HepG2 (cell line): ENCODE data around the gene RECK. TPM values are rescaled to one million over a fixed set of nuclear protein-coding genes. Genes with fewer than 3 reads are reported as not detected.

Experiments used
- ATAC-seq: fragments of 200-7000 bp; cut with Tn5 transposase; 3 replicates; pipeline ENCODE4 v1.9.1; 2020; ENCODE audit warnings: mild to moderate bottlenecking, moderate library complexity
- BruUV-seq: library from RNA; stranded (reverse); fragments of 400-500 nt; replicated peaks from 2 replicates; lab custom pipeline; 2021; lab: Mats Ljungman, UMichigan
- CTCF ChIA-PET: fragments of 300-600 bp; formaldehyde crosslinking; extraction: SDS; loops from one replicate; lab custom pipeline; 2021; ENCODE audit warnings: low total read pairs, inconsistent platforms, low intra/inter-chr PET ratio; lab: Yijun Ruan, JAX
- POLR2A ChIA-PET: fragments of 350-600 bp; sonication (Branson Sonifier 250); formaldehyde crosslinking; loops from one replicate; lab custom pipeline; 2020; ENCODE audit warnings: antibody characterized with exemption, inconsistent platforms; lab: Yijun Ruan, JAX
- DNase-seq: peaks from one replicate; pipeline ENCODE4 v3.0.0-alpha.2; 2015; ENCODE audit warnings: low spot score
- FAIRE-seq: peaks from 3 replicates; lab custom pipeline; 2011; peaks lifted over from hg19 to GRCh38; lab: Jason Lieb, UNC
- H2AFZ ChIP-seq: one replicate; pipeline ENCODE4 v1.6.1; 2011; ENCODE audit warnings: low read length, inconsistent platforms
- H3K27ac ChIP-seq: fragments of 300-600 bp; 3 replicates; pipeline ENCODE4 v1.8.0; 2011; ENCODE audit warnings: mixed run types, mild to moderate bottlenecking, mixed read lengths, low read length, inconsistent platforms; ENCODE audit not compliant: insufficient read depth; ENCODE audit errors: extremely low read length
- H3K27me3 ChIP-seq, 2 experiments: fragments of 200-600 bp in 1 of 2; 2 replicates in 1 of 2; 3 replicates in 1 of 2; pipeline versions ENCODE4 v1.6.0 to v1.8.0; 2011; ENCODE audit warnings: low read length in 2 of 2, mild to moderate bottlenecking in 2 of 2, moderate library complexity in 2 of 2, inconsistent platforms in 1 of 2; ENCODE audit not compliant: insufficient read depth in 2 of 2, control insufficient read depth in 1 of 2
- H3K36me3 ChIP-seq, 2 experiments: fragments of 200-600 bp in 1 of 2; replicated peaks in 1 of 2; 2 replicates in 1 of 2; 3 replicates in 1 of 2; pipeline versions ENCODE4 v1.5.1 to v1.8.0; 2011; ENCODE audit warnings: low read length in 2 of 2, inconsistent platforms in 1 of 2; ENCODE audit not compliant: insufficient read depth in 2 of 2, control insufficient read depth in 1 of 2
- H3K4me1 ChIP-seq: 2 replicates; pipeline ENCODE4 v1.5.1; 2012; ENCODE audit warnings: low read length, inconsistent platforms; ENCODE audit not compliant: insufficient read depth
- H3K4me2 ChIP-seq: 2 replicates; pipeline ENCODE4 v1.6.0; 2011; ENCODE audit warnings: low read depth, low read length, inconsistent platforms
- H3K4me3 ChIP-seq, 3 experiments: fragments of 200-600 bp in 1 of 3; sonication (generic), shearing (Covaris generic) in 1 of 3; replicated peaks in 1 of 3; 2 replicates each; pipeline ENCODE4 v1.5.1; 2011 to 2016; ENCODE audit warnings: low read length in 3 of 3, inconsistent platforms in 2 of 3, low read depth in 2 of 3, mild to moderate bottlenecking in 2 of 3, control low read depth in 1 of 3, mixed read lengths in 1 of 3; ENCODE audit not compliant: insufficient read depth in 1 of 3
- H3K79me2 ChIP-seq: one replicate; pipeline ENCODE4 v1.6.1; 2011; ENCODE audit warnings: low read length, inconsistent platforms; ENCODE audit not compliant: insufficient read depth
- H3K9ac ChIP-seq: 2 replicates; pipeline ENCODE4 v1.6.0; 2011; ENCODE audit warnings: mild to moderate bottlenecking, low read depth, low read length, inconsistent platforms; ENCODE audit not compliant: insufficient read depth
- H3K9me3 ChIP-seq: 2 replicates; pipeline ENCODE4 v1.5.1; 2012; ENCODE audit warnings: mild to moderate bottlenecking, low read length
- H4K20me1 ChIP-seq: 2 replicates; pipeline ENCODE4 v1.6.0; 2011; ENCODE audit warnings: inconsistent platforms, mild to moderate bottlenecking, low read length, moderate library complexity; ENCODE audit not compliant: insufficient read depth
- ATF3 ChIP-seq: sonication (generic); formaldehyde crosslinking; IDR thresholded peaks from 2 replicates; pipeline ENCODE4 v1.4.0; 2020; ENCODE audit warnings: missing genetic modification reagents
- ERF ChIP-seq: IDR thresholded peaks from 2 replicates; pipeline ENCODE4 v1.6.1; 2018; ENCODE audit warnings: missing biosample characterization, missing genetic modification reagents
- GMEB1 ChIP-seq: sonication (generic); formaldehyde crosslinking; IDR thresholded peaks from 2 replicates; pipeline ENCODE4 v1.5.1; 2020; ENCODE audit warnings: missing genetic modification reagents, mild to moderate bottlenecking, borderline replicate concordance
- HOXA9 ChIP-seq: sonication (generic); formaldehyde crosslinking; IDR thresholded peaks from 2 replicates; pipeline ENCODE4 v1.8.1; 2022; ENCODE audit warnings: missing genetic modification reagents, mild to moderate bottlenecking, moderate library complexity, borderline replicate concordance
- LCORL ChIP-seq, 2 experiments: fragments of 450-650 bp in 1 of 2; sonication (generic) in 1 of 2; formaldehyde crosslinking in 1 of 2; IDR thresholded peaks; 2 replicates each; pipeline versions ENCODE4 v1.5.0 to v1.6.1; 2017 to 2020; ENCODE audit warnings: antibody characterized with exemption in 1 of 2, missing genetic modification reagents in 1 of 2
- PREB ChIP-seq: sonication (generic); formaldehyde crosslinking; IDR thresholded peaks from 2 replicates; pipeline ENCODE4 v1.4.0; 2020; ENCODE audit warnings: missing genetic modification reagents
- RBM39 ChIP-seq: fragments of 200-400 bp; formaldehyde crosslinking; IDR thresholded peaks from one replicate; pipeline ENCODE4 v1.6.1; 2018; ENCODE audit warnings: antibody characterized with exemption, mild to moderate bottlenecking, low read depth, low read length; ENCODE audit not compliant: poor library complexity, severe bottlenecking
- RXRB ChIP-seq: IDR thresholded peaks from 2 replicates; pipeline ENCODE4 v1.6.1; 2016; ENCODE audit warnings: borderline replicate concordance, missing genetic modification reagents, missing compliant biosample characterization
- SP2 ChIP-seq: sonication (generic); formaldehyde crosslinking; IDR thresholded peaks from 2 replicates; pipeline ENCODE4 v1.5.1; 2020; ENCODE audit warnings: mild to moderate bottlenecking, missing genetic modification reagents
- ZFP82 ChIP-seq: sonication (generic); formaldehyde crosslinking; IDR thresholded peaks from 2 replicates; pipeline ENCODE4 v1.5.1; 2020; ENCODE audit warnings: mild to moderate bottlenecking, missing genetic modification reagents, borderline replicate concordance
- ZMAT3 ChIP-seq: sonication (generic); formaldehyde crosslinking; conservative IDR thresholded peaks from 2 replicates; pipeline ENCODE4 v1.7.0; 2021; ENCODE audit warnings: missing genetic modification reagents
- ZNF557 ChIP-seq: sonication (generic); formaldehyde crosslinking; IDR thresholded peaks from 2 replicates; pipeline ENCODE4 v1.4.0; 2020; ENCODE audit warnings: missing genetic modification reagents
- ZNF605 ChIP-seq: sonication (generic); formaldehyde crosslinking; IDR thresholded peaks from 2 replicates; pipeline ENCODE4 v1.8.0; 2022; ENCODE audit warnings: mild to moderate bottlenecking, missing genetic modification reagents
- WGBS: methylation state at CpG from one replicate; pipeline ENCODE4 v1.1.6; 2017; ENCODE audit warnings: low lambda C conversion rate; 5-methylcytosine and 5-hydroxymethylcytosine counted together
- in situ Hi-C: cut with HindIII; loops from 2 replicates; pipeline ENCODE4 v1.10.0; 2017; ENCODE audit warnings: low pct_unique_long_range_greater_than_20kb; ENCODE audit not compliant: extremely low pct_ligation_motif_present
- intact Hi-C: fragments of 100-400 bp; cut with micrococcal nuclease; formaldehyde crosslinking; loops from one replicate; pipeline ENCODE4 v1.10.0; 2022; ENCODE audit not compliant: unreplicated experiment
- polyA plus RNA-seq, 8 experiments: library from polyadenylated mRNA; depleted of rRNA in 3 of 8; stranded (reverse) in 7 of 8; unstranded in 1 of 8; fragments of >200 nt; fragmentation: Illumina TruSeq in 4 of 8; extraction: Trizol in 4 of 8; gene quantifications; 2 replicates each; pipeline versions ENCODE4 v1.2.1 to v1.2.3, GENCODE V29; 2011 to 2016; ENCODE audit warnings: low read depth in 4 of 8, missing spikeins in 1 of 8, mixed read lengths in 1 of 8; ENCODE audit not compliant: insufficient read depth in 1 of 8
- total RNA-seq, 5 experiments: library from RNA; depleted of rRNA; stranded (reverse); fragments of >200 nt; fragmentation: Illumina TruSeq; extraction: Trizol; gene quantifications; 2 replicates each; pipeline ENCODE4 v1.2.3, GENCODE V29; 2016; ENCODE audit warnings: low read depth in 1 of 5
- TF ChIP-seq, protein P1 (sequence below): sonication (generic); formaldehyde crosslinking; IDR thresholded peaks from 2 replicates; pipeline ENCODE4 v1.5.0; 2020; ENCODE audit warnings: missing genetic modification reagents

RECK gene
- total and polyA plus RNA-seq, 2 of the 13 experiments (the other 11 are each of a cell fraction or from before 2014, with no cell fraction given), result 3.1 to 4.8 TPM

DNA sequence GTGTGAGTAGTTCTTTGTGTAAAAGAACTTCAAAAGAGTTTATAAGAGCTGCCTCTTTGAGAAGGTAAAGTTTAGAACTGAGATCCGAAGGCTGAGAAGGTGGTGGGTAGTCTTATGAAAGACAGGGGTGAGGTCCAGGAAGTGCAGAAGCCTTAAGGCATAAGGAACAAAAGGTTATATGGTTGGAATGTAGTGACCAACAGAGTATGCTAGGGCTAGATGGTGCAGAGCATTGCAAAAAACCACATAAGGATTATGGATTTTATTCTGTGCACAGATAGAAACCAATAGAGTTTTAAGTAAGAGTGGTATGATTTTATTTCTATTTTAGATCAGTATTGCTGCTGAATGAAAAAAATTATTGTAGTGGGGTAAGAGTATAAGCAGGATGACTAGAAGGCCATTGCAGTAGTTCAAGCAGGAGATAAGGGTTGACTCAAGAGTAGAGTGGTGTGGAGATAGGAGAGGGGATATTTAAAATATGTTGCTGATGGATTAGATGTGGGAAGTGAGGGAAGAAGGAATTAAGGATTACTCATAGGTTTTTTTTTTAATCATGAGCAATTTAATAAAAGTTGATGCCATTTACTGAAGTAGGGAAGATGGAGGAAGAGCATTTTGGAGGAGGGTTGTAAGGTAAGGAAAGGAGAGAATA is 3.7 kb downstream of the RECK start:
- no peak for DNase-seq
- ChIA-PET CTCF (no interaction called here), POLR2A (no interaction called here)
- H2AFZ ChIP-seq, result no peak overlapping the region
- H4K20me1 ChIP-seq, result no peaks in the 10 kb centered on the region
- no peak for ATAC-seq
- no peak for FAIRE-seq
- in situ Hi-C loops (no loop called here), intact Hi-C loops (no loop called here)
- H3K4me3 ChIP-seq, result no peak overlapping the region
- no TSS peak for BruUV-seq
- no peak overlapping the region for H3K4me2 ChIP-seq
- H3K9me3 ChIP-seq, result no peaks in the 10 kb centered on the region
- no peak for TF ChIP-seq HOXA9 (CRISPR knock-in tag)
- TF ChIP-seq SP2, result no peak
- 56% methylated on average over 1 of the region's 1 CpG for WGBS
- no peaks in the 10 kb centered on the region; a peak in 1 of 5 replicates for H3K27me3 ChIP-seq
- H3K36me3 ChIP-seq, result no peaks in the 10 kb centered on the region
- H3K4me1 ChIP-seq, result peaks cover 24% of the 10 kb centered on the region
- no peaks in the 10 kb centered on the region for H3K79me2 ChIP-seq
- no peak overlapping the region for H3K27ac ChIP-seq
- no peak overlapping the region for H3K9ac ChIP-seq

DNA sequence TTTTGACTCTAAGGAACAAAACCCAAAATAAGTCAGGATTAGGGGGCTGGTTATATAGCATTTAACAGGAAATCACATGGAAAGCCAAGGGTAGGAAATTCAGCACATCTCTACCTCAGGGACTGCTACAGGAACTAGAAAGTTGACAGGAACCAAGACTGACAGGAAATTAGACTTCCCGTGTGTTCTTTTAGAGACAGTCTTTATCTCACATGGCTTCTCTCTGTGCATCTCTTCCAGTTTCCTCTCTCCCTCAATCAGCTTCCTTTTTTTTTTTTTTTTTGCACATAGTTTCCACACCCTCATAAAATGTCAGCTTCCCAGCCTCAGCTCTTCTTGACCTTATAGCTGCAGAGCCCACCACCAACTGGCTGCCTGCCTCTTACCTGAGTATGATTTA is 4.8 kb downstream of the RECK start:
- ATAC-seq (no peak), FAIRE-seq (no peak), DNase-seq (no peak)
- Histone ChIP-seq H4K20me1 (no peaks in the 10 kb centered on the region), H3K9me3 (no peaks in the 10 kb centered on the region), H3K4me1 (peaks cover 13% of the 10 kb centered on the region), H3K79me2 (no peaks in the 10 kb centered on the region), H2AFZ (no peak overlapping the region), H3K4me3 (no peak overlapping the region), H3K36me3 (no peaks in the 10 kb centered on the region), H3K9ac (no peak overlapping the region), H3K27me3 (no peaks in the 10 kb centered on the region; a peak in 1 of 5 replicates), H3K4me2 (no peak overlapping the region), H3K27ac (no peak overlapping the region)
- WGBS, result 71% methylated on average over 1 of the region's 1 CpG
- POLR2A ChIA-PET, result no interaction called here
- in situ Hi-C loops, result no loop called here
- no TSS peak for BruUV-seq
- intact Hi-C loops, result no loop called here
- CTCF ChIA-PET, result no interaction called here
- TF ChIP-seq ERF (CRISPR knock-in tag) (no peak), RXRB (CRISPR knock-in tag) (no peak), ZNF557 (CRISPR knock-in tag) (no peak), LCORL (IDR thresholded peaks at IDR 0.05) (no peak), LCORL (CRISPR knock-in tag; IDR thresholded peaks at IDR 0.05) (no peak), ZNF605 (CRISPR knock-in tag) (no peak), ZMAT3 (no peak), ZFP82 (no peak), PREB (CRISPR knock-in tag) (no peak), ATF3 (CRISPR knock-in tag) (no peak), RBM39 (no peak), GMEB1 (CRISPR knock-in tag) (no peak)
- TF ChIP-seq, protein P1, sequence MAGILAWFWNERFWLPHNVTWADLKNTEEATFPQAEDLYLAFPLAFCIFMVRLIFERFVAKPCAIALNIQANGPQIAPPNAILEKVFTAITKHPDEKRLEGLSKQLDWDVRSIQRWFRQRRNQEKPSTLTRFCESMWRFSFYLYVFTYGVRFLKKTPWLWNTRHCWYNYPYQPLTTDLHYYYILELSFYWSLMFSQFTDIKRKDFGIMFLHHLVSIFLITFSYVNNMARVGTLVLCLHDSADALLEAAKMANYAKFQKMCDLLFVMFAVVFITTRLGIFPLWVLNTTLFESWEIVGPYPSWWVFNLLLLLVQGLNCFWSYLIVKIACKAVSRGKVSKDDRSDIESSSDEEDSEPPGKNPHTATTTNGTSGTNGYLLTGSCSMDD (CRISPR knock-in tag), result no peak
